ENCODE results near the gene HOXB3.

Gene HOXB3

GRCh38 chr17:48522031-48522653 lies 67.9 kb downstream of the HOXB3 start:
- no peak overlapping the region for H3K27ac ChIP-seq (ENCODE audit: low read depth, low read length)
- no peaks in the 10 kb centered on the region for H3K79me1 ChIP-seq (ENCODE audit: low read length)
- H3K4me3 ChIP-seq (ENCODE audit: low read length), result no peak overlapping the region
- H3K56ac ChIP-seq (ENCODE audit: low read length), result peak overlapping the region; percentile 7
- no peak overlapping the region for H3K4me2 ChIP-seq (ENCODE audit: low read length)
- H3K4me1 ChIP-seq (ENCODE audit: control insufficient read depth, low read depth, low read length), result peaks cover 1% of the 10 kb centered on the region
- no peaks in the 10 kb centered on the region for H3K79me2 ChIP-seq (ENCODE audit: control insufficient read depth, insufficient read depth, low read length)
- no CpG with 5 or more reads among the region's 8 CpGs for WGBS (ENCODE audit: extremely low coverage, insufficient coverage, low lambda C conversion rate)
- H3K23ac ChIP-seq (ENCODE audit: low read length), result no peak overlapping the region
- no peak overlapping the region for H4K8ac ChIP-seq (ENCODE audit: low read depth, low read length)
- H3K27me3 ChIP-seq (ENCODE audit: insufficient read depth, low read length, poor library complexity), result peaks cover 27% of the 10 kb centered on the region
- H3K9ac ChIP-seq (ENCODE audit: low read length), result no peak overlapping the region
- H3K18ac ChIP-seq (ENCODE audit: low read length), result no peak overlapping the region
- H4K5ac ChIP-seq (ENCODE audit: low read length), result no peak overlapping the region
- H2BK15ac ChIP-seq (replicated peaks; ENCODE audit: low read depth), result no peak overlapping the region
- no peak for DNase-seq
- H2BK120ac ChIP-seq (ENCODE audit: low read depth, low read length), result no peak overlapping the region
- no peak overlapping the region for H2BK5ac ChIP-seq (ENCODE audit: low read length)
- H3K36me3 ChIP-seq (ENCODE audit: control insufficient read depth, insufficient read depth, low read length), result no peaks in the 10 kb centered on the region
- no peak overlapping the region for H2AK5ac ChIP-seq (ENCODE audit: low read length)
- H3K4ac ChIP-seq (ENCODE audit: low read depth, low read length), result no peak overlapping the region

- Histone ChIP-seq H2BK120ac (ENCODE audit: low read depth, low read length) (no peak overlapping the region), H3K79me2 (ENCODE audit: control insufficient read depth, insufficient read depth, low read length) (no peaks in the 10 kb centered on the region), H4K5ac (ENCODE audit: low read length) (no peak overlapping the region), H3K23ac (ENCODE audit: low read length) (no peak overlapping the region), H3K4ac (ENCODE audit: low read depth, low read length) (no peak overlapping the region), H3K27ac (ENCODE audit: low read depth, low read length) (no peak overlapping the region), H3K18ac (ENCODE audit: low read length) (no peak overlapping the region), H3K36me3 (ENCODE audit: control insufficient read depth, insufficient read depth, low read length) (no peaks in the 10 kb centered on the region), H3K79me1 (ENCODE audit: low read length) (no peaks in the 10 kb centered on the region), H2AK5ac (ENCODE audit: low read length) (no peak overlapping the region), H4K8ac (ENCODE audit: low read depth, low read length) (no peak overlapping the region), H2BK15ac (replicated peaks; ENCODE audit: low read depth) (no peak overlapping the region), H3K4me1 (ENCODE audit: control insufficient read depth, low read depth, low read length) (no peaks in the 10 kb centered on the region), H3K4me3 (ENCODE audit: low read length) (no peak overlapping the region), H3K56ac (ENCODE audit: low read length) (no peak overlapping the region), H3K4me2 (ENCODE audit: low read length) (no peak overlapping the region), H2BK5ac (ENCODE audit: low read length) (no peak overlapping the region), H3K9ac (ENCODE audit: low read length) (no peak overlapping the region), H3K27me3 (ENCODE audit: insufficient read depth, low read length, poor library complexity) (peaks cover 18% of the 10 kb centered on the region)
- DNase-seq, result no peak
- WGBS (ENCODE audit: extremely low coverage, insufficient coverage, low lambda C conversion rate), result no CpG with 5 or more reads among the region's 1 CpG
Measured at GRCh38 chr17:48520631-48521079, 69.4 kb downstream of the HOXB3 start.

- no peaks in the 10 kb centered on the region for H3K79me1 ChIP-seq (ENCODE audit: low read length)
Measured at GRCh38 chr17:48519427-48519826, 70.6 kb downstream of the HOXB3 start.

GRCh38 chr17:48517478-48517877 lies 72.6 kb downstream of the HOXB3 start:
- H3K27me3 ChIP-seq (ENCODE audit: insufficient read depth, low read length, poor library complexity), result peaks cover 2% of the 10 kb centered on the region
- no peak overlapping the region for H3K27ac ChIP-seq (ENCODE audit: low read depth, low read length)
- no peak overlapping the region for H4K8ac ChIP-seq (ENCODE audit: low read depth, low read length)
- no peak overlapping the region for H3K56ac ChIP-seq (ENCODE audit: low read length)
- H3K4me1 ChIP-seq (ENCODE audit: control insufficient read depth, low read depth, low read length), result no peaks in the 10 kb centered on the region
- H3K79me1 ChIP-seq (ENCODE audit: low read length), result no peaks in the 10 kb centered on the region
- no peak overlapping the region for H3K9ac ChIP-seq (ENCODE audit: low read length)
- no peaks in the 10 kb centered on the region for H3K79me2 ChIP-seq (ENCODE audit: control insufficient read depth, insufficient read depth, low read length)
- DNase-seq, result no peak
- no peak overlapping the region for H2AK5ac ChIP-seq (ENCODE audit: low read length)
- no peak overlapping the region for H2BK5ac ChIP-seq (ENCODE audit: low read length)
- no peak overlapping the region for H3K4me3 ChIP-seq (ENCODE audit: low read length)
- H3K4me2 ChIP-seq (ENCODE audit: low read length), result no peak overlapping the region
- H3K23ac ChIP-seq (ENCODE audit: low read length), result no peak overlapping the region
- H2BK15ac ChIP-seq (replicated peaks; ENCODE audit: low read depth), result no peak overlapping the region
- H3K4ac ChIP-seq (ENCODE audit: low read depth, low read length), result no peak overlapping the region
- no peak overlapping the region for H4K5ac ChIP-seq (ENCODE audit: low read length)
- no CpG with 5 or more reads among the region's 3 CpGs for WGBS (ENCODE audit: extremely low coverage, insufficient coverage, low lambda C conversion rate)
- no peaks in the 10 kb centered on the region for H3K36me3 ChIP-seq (ENCODE audit: control insufficient read depth, insufficient read depth, low read length)
- no peak overlapping the region for H3K18ac ChIP-seq (ENCODE audit: low read length)
- H2BK120ac ChIP-seq (ENCODE audit: low read depth, low read length), result no peak overlapping the region

More at GRCh38 chr17:48519427-48519826, 70.6 kb downstream of the HOXB3 start:
- no peak overlapping the region for H3K4ac ChIP-seq (ENCODE audit: low read depth, low read length)
- no peak overlapping the region for H3K9ac ChIP-seq (ENCODE audit: low read length)
- no peaks in the 10 kb centered on the region for H3K36me3 ChIP-seq (ENCODE audit: control insufficient read depth, insufficient read depth, low read length)
- H3K4me1 ChIP-seq (ENCODE audit: control insufficient read depth, low read depth, low read length), result no peaks in the 10 kb centered on the region
- H2BK5ac ChIP-seq (ENCODE audit: low read length), result no peak overlapping the region
- no peak overlapping the region for H4K5ac ChIP-seq (ENCODE audit: low read length)
- no peak overlapping the region for H3K23ac ChIP-seq (ENCODE audit: low read length)
- no peak overlapping the region for H2BK15ac ChIP-seq (replicated peaks; ENCODE audit: low read depth)
- H2BK120ac ChIP-seq (ENCODE audit: low read depth, low read length), result no peak overlapping the region
- H3K79me2 ChIP-seq (ENCODE audit: control insufficient read depth, insufficient read depth, low read length), result no peaks in the 10 kb centered on the region
- no peak for DNase-seq
- no CpG with 5 or more reads among the region's 5 CpGs for WGBS (ENCODE audit: extremely low coverage, insufficient coverage, low lambda C conversion rate)
- H3K4me2 ChIP-seq (ENCODE audit: low read length), result no peak overlapping the region
- H2AK5ac ChIP-seq (ENCODE audit: low read length), result no peak overlapping the region
- no peak overlapping the region for H3K27ac ChIP-seq (ENCODE audit: low read depth, low read length)
- no peak overlapping the region for H3K4me3 ChIP-seq (ENCODE audit: low read length)
- H3K56ac ChIP-seq (ENCODE audit: low read length), result no peak overlapping the region
- peaks cover 14% of the 10 kb centered on the region for H3K27me3 ChIP-seq (ENCODE audit: insufficient read depth, low read length, poor library complexity)
- no peak overlapping the region for H3K18ac ChIP-seq (ENCODE audit: low read length)
- H4K8ac ChIP-seq (ENCODE audit: low read depth, low read length), result no peak overlapping the region

GRCh38 chr17:48515925-48516900 lies 73.8 kb downstream of the HOXB3 start:
- Histone ChIP-seq H2AK5ac (ENCODE audit: low read length) (no peak overlapping the region), H3K4me2 (ENCODE audit: low read length) (no peak overlapping the region), H3K27me3 (ENCODE audit: insufficient read depth, low read length, poor library complexity) (peaks cover 2% of the 10 kb centered on the region)

More at GRCh38 chr17:48515925-48516900, 73.8 kb downstream of the HOXB3 start:
- no peak overlapping the region for H4K5ac ChIP-seq (ENCODE audit: low read length)
- no CpG with 5 or more reads among the region's 3 CpGs for WGBS (ENCODE audit: extremely low coverage, insufficient coverage, low lambda C conversion rate)
- no peak overlapping the region for H3K27ac ChIP-seq (ENCODE audit: low read depth, low read length)
- peak; percentile 27 for DNase-seq
- H3K4me1 ChIP-seq (ENCODE audit: control insufficient read depth, low read depth, low read length), result no peaks in the 10 kb centered on the region
- H3K79me2 ChIP-seq (ENCODE audit: control insufficient read depth, insufficient read depth, low read length), result no peaks in the 10 kb centered on the region
- H3K56ac ChIP-seq (ENCODE audit: low read length), result no peak overlapping the region
- H3K4me3 ChIP-seq (ENCODE audit: low read length), result no peak overlapping the region
- no peak overlapping the region for H3K23ac ChIP-seq (ENCODE audit: low read length)
- H3K4ac ChIP-seq (ENCODE audit: low read depth, low read length), result no peak overlapping the region
- H2BK5ac ChIP-seq (ENCODE audit: low read length), result no peak overlapping the region
- H3K18ac ChIP-seq (ENCODE audit: low read length), result no peak overlapping the region
- H2BK15ac ChIP-seq (replicated peaks; ENCODE audit: low read depth), result no peak overlapping the region
- no peaks in the 10 kb centered on the region for H3K36me3 ChIP-seq (ENCODE audit: control insufficient read depth, insufficient read depth, low read length)
- H3K9ac ChIP-seq (ENCODE audit: low read length), result no peak overlapping the region
- no peak overlapping the region for H2BK120ac ChIP-seq (ENCODE audit: low read depth, low read length)
- no peak overlapping the region for H4K8ac ChIP-seq (ENCODE audit: low read depth, low read length)
- no peaks in the 10 kb centered on the region for H3K79me1 ChIP-seq (ENCODE audit: low read length)
